HG03558 (cell line): ENCODE data around the gene PEDS1.
"Not testable (repeated sequence)": the region's sequence is repeated elsewhere in the genome, so short reads cannot be mapped to it uniquely, and the experiment has no call there.

Experiments
- ATAC-seq: cut with Tn5 transposase; IDR thresholded peaks from one replicate; pipeline ENCODE4 v1.9.1; 2021; ENCODE audit warnings: moderate number of reproducible peaks; ENCODE audit not compliant: unreplicated experiment; ENCODE audit errors: extremely low read depth

Gene PEDS1

DNA sequence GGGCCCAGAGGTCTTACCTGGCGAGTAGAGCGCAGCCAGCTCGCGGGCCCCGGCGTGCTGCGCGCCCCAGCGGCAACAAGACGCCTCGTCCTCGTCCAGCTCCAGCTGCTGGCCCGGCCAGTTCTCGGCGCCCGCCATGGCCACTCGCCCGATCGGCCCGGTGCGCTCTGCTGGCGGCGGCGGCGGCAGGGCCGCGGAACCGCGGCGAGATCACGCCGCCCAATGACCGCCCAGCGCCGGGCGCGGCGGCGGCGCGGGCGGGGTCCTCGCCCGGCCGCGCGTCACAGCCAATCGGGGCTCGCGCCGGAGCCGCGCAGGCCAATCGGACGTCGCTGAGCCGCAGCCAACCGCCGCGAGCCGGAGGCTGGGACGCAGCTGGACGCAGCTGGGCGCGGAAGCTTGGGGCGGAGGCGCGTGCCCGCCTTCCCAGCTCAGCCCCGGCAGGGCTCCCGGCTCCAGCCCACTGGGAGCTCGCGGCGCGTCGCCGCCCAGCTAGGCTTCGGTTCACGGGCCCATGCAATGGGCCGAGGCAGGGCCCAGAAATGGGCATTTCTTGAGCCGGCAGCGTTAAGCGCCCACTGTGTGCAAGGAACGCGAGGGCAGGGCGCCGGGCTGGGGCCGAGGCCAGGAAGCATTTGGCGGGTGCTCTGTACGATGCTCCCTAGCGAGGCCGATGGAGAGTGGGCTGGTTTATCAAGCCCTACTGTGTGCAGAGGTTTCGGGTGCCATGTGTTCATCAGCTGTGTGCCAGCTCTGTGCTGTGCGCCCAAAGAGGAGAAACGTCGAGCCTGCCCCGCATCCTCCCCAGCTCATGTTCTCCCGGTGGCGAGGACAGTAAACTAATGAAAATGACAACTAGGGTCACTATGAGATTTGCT, at the start of gene PEDS1:
Gene PEDS1 (minus strand): TSS at position 224 of the 878 bp plus-strand sequence. CDS start 86 bp downstream, at position 138.
- ATAC-seq, result peak; percentile 85

DNA sequence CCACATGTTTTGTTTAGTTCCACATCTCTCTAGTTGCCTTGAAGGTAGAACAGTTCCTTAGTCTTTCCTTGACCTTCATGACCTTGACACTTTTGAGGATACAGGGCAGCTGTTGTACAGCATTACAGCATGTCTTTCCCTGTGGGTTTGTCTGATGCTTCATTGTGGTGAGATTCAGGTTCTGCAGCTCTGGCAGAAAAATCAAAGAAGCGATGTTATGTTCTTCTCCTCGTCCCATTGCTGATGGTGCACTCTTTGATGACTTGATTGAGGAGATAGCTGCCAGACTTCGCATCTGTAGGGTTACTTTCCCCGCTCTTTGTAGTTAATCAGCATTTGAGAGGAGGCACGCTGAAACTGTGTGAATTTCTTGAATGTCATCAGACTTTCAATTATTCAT, 49.2 kb upstream of the PEDS1 start:
- ATAC-seq, result no peak

DNA sequence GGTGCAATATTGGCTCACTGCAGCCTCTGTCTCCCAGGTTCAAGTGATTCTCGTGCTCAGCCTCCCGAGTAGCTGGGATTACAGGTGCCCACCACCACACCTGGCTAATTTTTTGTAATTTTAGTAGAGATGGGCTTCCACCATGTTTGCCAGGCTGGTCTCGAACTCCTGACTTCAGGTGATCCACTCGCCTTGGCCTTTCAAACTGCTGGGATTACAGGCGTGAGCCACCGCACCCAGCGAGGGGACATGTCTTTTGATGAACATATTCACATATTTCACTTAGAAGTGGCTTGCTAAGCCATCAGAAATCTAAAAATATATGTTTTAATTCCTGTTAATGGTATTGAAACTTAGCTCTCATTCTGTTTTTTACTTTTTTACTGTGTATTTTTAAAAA, 48.2 kb upstream of the PEDS1 start:
- not testable (repeated sequence) for ATAC-seq

DNA sequence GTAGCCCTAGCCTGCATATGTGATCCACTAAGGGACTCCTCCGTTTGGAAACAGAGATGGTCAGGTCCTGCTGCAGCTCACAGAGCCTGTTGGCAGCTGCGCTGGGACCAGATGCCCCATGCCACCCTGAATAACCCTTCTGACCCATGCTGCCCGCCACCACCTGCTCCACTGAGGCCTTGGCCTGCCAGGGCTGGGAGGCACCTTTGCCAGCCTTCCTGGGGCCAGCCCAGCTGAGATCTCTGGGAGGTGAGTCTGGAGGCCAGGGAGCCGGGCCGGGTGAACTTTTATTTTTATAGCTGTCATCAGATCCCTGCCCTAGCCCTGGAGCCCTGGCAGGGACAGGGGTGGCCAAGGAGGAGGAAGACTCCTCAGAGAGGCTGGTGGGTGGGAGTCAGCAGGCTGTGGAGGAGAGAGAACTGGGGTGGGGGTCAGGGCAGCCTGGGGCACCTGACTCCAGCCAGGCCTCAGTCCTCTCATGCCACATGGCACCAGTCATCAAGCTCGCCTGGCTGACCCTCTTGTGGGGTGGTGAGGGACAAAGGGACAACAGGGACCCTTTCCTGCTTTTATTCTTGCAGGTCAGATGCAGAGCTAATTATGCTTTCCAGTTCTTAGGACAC, 47.1 kb upstream of the PEDS1 start:
- ATAC-seq, result no peak

DNA sequence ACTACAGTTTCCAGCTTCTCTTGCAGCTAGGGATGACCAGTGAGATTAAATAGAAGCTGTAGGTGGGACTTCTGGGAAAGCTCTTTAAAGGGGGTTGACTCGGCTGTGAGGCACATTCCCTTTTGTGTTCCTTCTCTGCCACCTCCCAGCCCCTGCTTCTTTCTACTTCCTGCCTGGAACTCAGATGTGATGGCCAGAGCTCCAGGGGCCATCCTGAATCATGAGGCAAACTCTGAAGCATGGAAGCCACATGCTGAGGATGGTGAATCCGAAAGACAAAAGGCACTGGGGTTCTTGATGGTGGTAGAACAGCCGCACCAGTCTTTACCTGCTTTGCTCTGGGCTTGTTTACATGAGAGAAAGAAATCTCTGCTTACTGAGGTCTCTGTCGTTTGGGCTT, 46.2 kb upstream of the PEDS1 start:
- no peak for ATAC-seq

DNA sequence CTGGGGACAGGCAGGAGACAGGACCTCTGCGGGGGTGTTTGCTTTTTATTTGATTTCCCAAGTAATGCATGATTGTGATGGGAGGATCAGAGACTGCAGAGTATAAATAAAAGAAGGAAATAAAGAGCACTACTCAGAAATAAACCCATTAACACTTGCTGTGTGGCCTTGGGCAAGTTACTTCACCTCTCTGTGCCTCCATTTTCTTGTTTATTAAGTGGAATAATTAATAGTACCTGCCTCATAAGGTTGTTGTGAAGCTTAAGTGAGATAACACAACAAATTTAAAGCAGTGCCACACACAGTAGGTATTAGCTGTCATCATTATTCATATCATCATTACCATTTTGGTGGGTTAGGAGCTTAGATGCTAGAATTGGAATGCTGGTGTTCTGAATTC, 45.2 kb upstream of the PEDS1 start:
- ATAC-seq, result no peak

DNA sequence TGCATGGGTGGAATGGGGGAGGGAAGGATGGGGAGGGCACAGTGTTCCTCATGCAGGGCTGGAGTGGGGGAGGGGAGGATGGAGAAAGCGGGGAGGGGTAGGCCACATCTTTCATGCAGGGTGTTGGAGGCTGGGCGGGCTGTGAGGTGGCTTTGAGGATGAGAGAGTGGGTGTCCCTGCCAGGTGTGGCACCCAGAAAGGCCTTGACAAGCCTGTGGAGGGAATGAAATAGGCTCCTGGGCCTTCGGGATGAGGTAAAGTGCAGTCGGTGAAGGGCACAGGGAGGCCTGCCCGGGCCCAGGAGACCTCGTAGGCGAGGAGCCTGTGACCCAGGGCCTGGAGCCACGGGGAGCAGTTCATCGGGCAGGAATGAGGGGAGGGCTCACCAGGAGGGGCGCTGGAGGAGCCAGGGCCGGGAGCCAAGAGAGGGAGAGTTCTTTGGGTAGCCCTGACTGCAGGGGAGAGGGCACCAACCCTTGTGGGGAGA, 44.7 kb upstream of the PEDS1 start:
- ATAC-seq, result no peak

DNA sequence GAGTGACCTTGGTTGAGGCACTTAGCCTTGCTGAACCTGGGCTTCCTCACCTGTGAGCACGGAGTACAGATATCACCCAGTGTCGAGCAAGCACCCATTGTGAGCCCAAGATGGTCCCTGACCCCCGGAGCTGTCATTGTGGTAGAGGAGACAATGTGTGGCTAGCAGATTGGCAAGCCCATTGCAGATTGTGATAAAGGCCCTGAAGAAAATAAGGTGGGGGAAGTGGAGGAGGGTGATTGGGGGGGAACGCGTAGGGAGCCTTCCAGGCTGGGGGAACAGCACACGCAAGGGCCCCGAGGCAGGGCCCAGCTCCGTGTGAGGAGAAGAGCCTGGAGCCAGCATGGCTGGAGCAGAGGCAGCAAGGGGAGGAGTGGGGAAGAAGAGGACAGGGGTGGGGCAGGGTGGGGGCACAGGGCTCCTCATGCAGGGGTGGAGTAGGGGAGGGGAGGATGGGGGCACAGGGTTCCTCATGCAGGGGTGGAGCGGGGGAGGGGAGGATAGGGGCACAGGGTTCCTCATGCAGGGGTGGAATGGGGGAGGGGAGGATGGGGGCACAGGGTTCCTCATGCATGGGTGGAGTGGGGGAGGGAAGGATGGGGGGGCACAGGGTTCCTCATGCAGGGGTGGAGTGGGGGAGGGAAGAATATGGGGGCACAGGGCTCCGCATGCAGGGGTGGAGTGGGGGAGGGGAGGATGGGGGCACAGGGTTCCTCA, 44.1 kb upstream of the PEDS1 start:
- ATAC-seq, result no peak

DNA sequence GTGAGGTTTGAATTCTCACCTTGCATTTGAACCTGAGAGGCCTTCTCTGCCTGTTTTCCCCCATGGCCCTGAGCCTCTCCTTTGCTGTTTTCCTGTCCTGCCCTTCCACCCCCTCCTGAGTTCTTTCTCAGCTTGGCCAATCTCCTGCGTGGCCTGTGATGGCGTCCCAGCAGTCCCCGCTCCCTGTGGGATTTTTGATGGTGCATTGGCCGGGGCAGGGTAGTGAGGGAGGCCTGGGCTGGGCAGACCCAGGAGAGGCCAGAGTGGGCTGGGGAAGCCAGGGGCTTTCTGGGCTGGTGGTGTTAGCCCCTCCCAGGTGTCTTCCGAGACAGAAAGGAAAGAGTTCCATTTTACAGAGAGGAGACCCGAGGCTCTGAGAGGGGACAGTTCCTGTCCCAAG, 43.4 kb upstream of the PEDS1 start:
- no peak for ATAC-seq

DNA sequence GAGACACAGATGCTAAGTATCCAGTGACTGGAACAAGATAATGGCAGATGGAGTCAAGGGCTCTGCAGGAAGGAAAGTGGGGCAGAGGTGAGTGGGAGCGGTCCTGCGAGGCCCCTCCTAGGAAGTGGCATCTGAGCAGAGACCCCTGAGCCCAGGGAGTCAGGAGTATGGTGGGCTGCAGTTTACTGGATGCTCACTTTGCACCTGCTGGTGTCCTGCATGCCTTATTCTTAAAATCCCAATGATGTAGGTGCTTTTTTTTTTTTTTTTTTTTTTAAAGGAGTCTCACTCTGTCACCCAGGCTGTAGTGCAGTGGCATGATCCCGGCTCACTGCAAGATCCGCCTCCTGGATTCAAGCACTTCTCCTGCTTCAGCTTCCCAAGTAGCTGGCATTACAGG, 42.7 kb upstream of the PEDS1 start:
- no peak for ATAC-seq

DNA sequence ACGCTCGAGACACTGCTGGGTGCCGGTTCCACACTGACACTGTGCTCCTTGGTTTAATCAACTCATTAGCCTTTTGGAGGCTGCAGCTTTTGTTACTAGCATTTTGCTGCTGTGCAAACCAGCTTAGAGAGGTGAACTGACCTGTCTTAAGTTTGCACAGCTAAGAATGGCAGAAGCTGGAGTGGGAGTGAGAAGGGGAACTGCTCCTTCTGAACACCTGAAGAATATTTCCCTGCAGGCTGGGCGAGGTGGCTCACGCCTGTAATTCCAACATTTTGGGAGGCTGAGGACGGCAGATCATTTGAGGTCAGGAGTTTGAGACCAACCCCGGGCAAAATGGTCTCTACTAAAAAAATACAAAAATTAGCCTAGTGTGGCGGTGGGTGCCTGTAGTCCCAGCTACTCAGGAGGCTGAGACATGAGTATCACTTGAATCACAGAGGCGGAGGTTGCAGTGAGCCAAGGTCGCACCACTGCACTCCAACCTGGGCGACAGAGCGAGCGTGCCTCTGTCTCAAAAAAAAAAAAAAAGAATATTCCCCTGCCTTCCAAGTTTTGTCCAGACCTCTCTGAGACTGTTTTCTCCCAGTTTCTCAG, 42.1 kb upstream of the PEDS1 start:
- ATAC-seq, result no peak

DNA sequence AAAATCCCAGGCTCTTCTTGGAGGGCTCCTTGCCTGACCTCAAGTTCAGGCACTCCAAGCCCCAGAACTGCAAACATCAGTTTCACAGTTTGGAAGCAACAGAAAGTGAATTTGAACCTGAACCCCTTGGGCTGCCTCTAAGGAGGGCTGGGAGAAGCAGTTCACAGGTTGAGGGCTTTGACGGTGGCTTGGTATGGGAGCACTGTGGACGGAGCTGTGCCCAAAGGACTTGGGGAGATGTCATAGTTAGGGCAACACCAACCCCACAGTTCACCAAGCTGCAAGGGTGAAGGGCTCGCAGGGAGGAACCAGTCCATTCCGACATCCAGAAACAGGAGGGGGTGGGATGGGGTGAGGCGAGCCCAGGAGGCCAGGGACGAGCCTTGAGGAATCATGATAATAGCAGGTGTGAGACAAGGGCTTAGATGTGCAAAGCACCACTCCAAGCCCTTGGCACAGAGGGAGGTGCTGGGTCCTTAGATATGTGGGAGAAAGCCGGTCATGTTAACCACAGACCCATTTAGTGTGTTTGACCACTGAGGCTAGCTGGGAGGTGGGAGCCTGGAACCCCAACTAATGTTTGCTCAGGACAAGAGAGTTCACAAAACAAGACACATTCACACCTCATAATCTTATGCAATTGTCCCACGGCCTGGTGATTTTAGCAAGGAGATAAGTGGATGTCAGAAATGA, 41.5 kb upstream of the PEDS1 start:
- no peak for ATAC-seq

DNA sequence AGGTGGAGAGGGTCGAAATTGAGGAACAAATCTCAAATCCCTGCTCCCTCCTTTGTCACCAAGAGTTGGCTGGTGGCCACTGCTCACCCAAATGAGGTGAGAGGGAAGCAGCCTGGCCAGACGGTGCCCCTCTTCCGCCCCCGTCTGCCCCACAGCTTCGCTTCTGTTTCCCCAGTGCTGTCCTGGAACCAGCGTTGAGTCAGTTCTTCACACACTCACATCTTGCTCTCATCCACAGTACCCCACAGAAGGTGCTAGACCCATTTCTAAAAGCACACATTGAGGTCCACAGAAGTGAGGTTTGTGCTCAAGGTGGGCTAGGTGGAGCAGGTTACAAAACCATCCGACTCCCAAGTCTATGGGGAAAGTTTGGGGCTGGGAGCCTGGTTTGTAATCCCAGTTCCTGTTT, 40.9 kb upstream of the PEDS1 start:
- ATAC-seq, result no peak

DNA sequence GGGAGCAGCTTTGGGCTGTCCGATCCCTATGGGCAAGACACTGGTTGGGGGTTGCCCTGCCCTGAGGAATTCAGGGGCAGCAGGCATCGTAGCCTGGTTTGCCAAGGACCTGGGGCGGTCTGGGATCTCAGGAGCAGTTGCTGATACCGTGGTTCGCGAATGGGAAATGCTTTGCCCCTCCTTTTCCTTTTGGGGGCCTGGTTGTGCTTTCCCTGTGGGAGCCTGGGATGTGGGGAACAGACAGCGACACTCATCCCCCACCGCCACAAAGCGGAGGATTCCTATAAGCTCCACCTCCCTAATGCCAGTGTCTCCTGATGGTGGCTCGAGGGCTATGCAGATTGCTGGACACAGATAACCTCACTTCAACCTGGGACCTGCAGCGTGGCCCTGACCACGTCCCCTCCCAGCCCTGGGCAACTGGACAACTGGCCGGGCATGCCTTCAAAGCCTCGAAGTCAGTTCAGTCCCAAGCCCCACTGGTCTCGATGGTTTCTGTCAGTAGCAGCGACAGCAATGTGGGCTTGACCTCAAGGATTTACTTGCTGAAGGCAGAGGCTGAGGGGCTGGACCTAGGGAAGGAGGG, 40.4 kb upstream of the PEDS1 start:
- ATAC-seq, result no peak

DNA sequence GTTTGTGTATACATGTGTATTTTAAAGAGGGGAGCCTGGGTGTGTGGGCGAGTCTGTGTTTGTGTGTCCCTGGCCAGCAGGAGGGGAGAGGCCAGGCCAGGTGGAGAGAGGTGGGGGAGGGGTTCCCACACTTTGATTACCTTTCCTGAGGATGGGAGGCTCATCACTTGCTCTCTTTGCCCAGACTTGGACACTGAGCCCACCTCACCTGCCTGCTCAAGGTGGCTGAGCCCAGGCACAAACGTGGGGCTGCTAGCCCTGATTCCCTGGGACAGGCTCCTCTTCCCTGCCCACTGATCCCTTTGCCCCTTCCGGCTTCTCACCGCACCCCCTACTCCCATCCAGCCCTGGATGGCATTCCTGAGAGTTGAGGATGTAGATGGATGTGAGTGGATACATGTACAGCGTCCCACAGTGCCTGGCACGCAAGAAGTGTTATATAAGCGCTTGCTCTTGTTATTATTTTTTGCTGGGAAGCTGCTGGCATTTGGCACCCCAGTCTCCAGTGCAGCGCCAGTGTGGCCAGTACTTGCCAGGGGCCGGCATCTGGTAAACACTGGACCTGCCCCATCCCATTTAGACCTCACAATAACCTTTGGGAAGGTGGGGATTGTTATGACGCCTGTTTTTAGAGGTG, 39.8 kb upstream of the PEDS1 start:
- no peak for ATAC-seq

DNA sequence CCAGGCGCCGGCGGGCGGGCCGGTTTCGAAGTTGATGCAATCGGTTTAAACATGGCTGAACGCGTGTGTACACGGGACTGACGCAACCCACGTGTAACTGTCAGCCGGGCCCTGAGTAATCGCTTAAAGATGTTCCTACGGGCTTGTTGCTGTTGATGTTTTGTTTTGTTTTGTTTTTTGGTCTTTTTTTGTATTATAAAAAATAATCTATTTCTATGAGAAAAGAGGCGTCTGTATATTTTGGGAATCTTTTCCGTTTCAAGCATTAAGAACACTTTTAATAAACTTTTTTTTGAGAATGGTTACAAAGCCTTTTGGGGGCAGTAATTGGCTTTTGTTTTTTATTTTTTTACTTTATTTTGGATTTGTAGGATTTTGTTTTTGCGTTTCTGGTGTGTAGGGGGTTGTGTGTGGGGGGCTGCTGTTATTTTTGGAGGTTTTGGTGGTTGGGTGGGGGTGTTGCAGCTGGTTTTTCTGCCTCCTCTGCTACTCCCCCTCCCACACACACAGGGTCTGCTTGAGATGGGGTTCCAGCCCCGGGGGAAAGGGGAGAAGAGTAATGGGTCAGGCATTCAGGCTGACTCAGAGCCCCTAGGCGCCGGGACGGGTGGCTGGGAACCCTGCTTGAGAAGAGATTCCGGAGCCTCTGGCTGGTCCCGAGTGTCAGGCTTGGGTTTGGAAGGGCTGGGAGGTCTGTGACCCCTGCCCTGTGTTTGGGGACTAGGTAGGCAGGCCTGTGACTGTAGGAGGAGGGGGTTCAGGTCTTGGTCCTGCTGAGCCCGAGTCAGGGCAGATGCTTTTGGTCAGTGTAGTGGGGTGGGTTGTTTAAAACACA, 39.1 kb upstream of the PEDS1 start:
- ATAC-seq, result no peak

DNA sequence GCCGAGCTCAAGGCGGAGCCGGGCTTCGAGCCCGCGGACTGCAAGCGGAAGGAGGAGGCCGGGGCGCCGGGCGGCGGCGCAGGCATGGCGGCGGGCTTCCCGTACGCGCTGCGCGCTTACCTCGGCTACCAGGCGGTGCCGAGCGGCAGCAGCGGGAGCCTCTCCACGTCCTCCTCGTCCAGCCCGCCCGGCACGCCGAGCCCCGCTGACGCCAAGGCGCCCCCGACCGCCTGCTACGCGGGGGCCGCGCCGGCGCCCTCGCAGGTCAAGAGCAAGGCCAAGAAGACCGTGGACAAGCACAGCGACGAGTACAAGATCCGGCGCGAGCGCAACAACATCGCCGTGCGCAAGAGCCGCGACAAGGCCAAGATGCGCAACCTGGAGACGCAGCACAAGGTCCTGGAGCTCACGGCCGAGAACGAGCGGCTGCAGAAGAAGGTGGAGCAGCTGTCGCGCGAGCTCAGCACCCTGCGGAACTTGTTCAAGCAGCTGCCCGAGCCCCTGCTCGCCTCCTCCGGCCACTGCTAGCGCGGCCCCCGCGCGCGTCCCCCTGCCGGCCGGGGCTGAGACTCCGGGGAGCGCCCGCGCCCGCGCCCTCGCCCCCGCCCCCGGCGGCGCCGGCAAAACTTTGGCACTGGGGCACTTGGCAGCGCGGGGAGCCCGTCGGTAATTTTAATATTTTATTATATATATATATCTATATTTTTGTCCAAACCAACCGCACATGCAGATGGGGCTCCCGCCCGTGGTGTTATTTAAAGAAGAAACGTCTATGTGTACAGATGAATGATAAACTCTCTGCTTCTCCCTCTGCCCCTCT, 38.2 kb upstream of the PEDS1 start:
- no peak for ATAC-seq
